ENCODE data around the gene TEX48.

TEX48 gene

GRCh38 chr9:114666401-114666800, 15.6 kb downstream of the TEX48 start:
- DNase-seq: no peak

- DNase-seq: no peak
These were observed 17.8 kb downstream of the TEX48 start for GRCh38 chr9:114664181-114664580.

GRCh38 chr9:114662081-114662989, 19.7 kb downstream of the TEX48 start:
- peak; percentile 75 for DNase-seq

- DNase-seq: no peak
These were observed 24.3 kb downstream of the TEX48 start, which contains the start of gene TEX53 for GRCh38 chr9:114657705-114658104. Gene TEX53, minus strand, starts transcription at chr9:114657805. Its CDS starts 31 bp downstream, at chr9:114657774.

GRCh38 chr9:114656301-114656700, 25.7 kb downstream of the TEX48 start:
- DNase-seq: no peak

- no peak for DNase-seq
These were observed 26.3 kb downstream of the TEX48 start for GRCh38 chr9:114655689-114656088.

- peak; percentile 83 for DNase-seq
These were observed 28.3 kb downstream of the TEX48 start for GRCh38 chr9:114653556-114654159.

- no peak for DNase-seq
These were observed 29.0 kb downstream of the TEX48 start for GRCh38 chr9:114652776-114653555.

- DNase-seq: no peak
These were observed 38.1 kb downstream of the TEX48 start for GRCh38 chr9:114643896-114644295.

GRCh38 chr9:114643001-114643400, 39.0 kb downstream of the TEX48 start:
- no peak for DNase-seq

- no peak for DNase-seq
These were observed 40.0 kb downstream of the TEX48 start for GRCh38 chr9:114641967-114642366.

- DNase-seq: no peak
These were observed 43.6 kb downstream of the TEX48 start for GRCh38 chr9:114638404-114638803.

- DNase-seq: no peak
These were observed 47.6 kb downstream of the TEX48 start for GRCh38 chr9:114634387-114634786.

GRCh38 chr9:114633438-114634089, 48.4 kb downstream of the TEX48 start:
- DNase-seq: no peak

- DNase-seq: no peak
These were observed 50.8 kb downstream of the TEX48 start for GRCh38 chr9:114631166-114631565.

GRCh38 chr9:114629563-114630090, 52.4 kb downstream of the TEX48 start:
- no peak for DNase-seq

- DNase-seq: no peak
These were observed 54.4 kb downstream of the TEX48 start for GRCh38 chr9:114627553-114627952.

- DNase-seq: no peak
These were observed 55.5 kb downstream of the TEX48 start for GRCh38 chr9:114626415-114627020.

GRCh38 chr9:114624677-114625076, 57.3 kb downstream of the TEX48 start:
- no peak for DNase-seq

GRCh38 chr9:114621975-114622609, 59.9 kb downstream of the TEX48 start:
- DNase-seq: no peak

GRCh38 chr9:114621561-114621960, 60.4 kb downstream of the TEX48 start:
- DNase-seq: no peak
